ENCODE results near the gene MRI1.
"Not testable (repeated sequence)": the region's sequence is repeated elsewhere in the genome, so short reads cannot be mapped to it uniquely, and the experiment has no call there.

Gene MRI1

GRCh38 chr19:13764101-13764807, at the start of gene MRI1:
Gene MRI1 (plus strand): TSS chr19:13764522. CDS start chr19:13764589, 67 bp downstream.
- peak; percentile 50 to 65 for DNase-seq (ENCODE audit: low read depth in 2 of 2)

- DNase-seq (ENCODE audit: low read depth in 2 of 2) = no peak
Measured at GRCh38 chr19:13717194-13717643, 47.1 kb upstream of the MRI1 start.

- DNase-seq (ENCODE audit: low read depth in 2 of 2) = no peak
Measured at GRCh38 chr19:13718733-13719132, 45.6 kb upstream of the MRI1 start.

GRCh38 chr19:13722146-13722545, 42.2 kb upstream of the MRI1 start:
- no peak for DNase-seq (ENCODE audit: low read depth in 2 of 2)

- DNase-seq (ENCODE audit: low read depth in 2 of 2) = no peak
Measured at GRCh38 chr19:13723206-13723605, 41.1 kb upstream of the MRI1 start.

GRCh38 chr19:13726323-13726722, 38.0 kb upstream of the MRI1 start:
- DNase-seq (ENCODE audit: low read depth in 2 of 2) = no peak

GRCh38 chr19:13727798-13728197, 36.5 kb upstream of the MRI1 start:
- DNase-seq (ENCODE audit: low read depth in 2 of 2) = no peak

GRCh38 chr19:13729859-13730258, 34.5 kb upstream of the MRI1 start:
- no peak for DNase-seq (ENCODE audit: low read depth in 2 of 2)

- peak; percentile 89 to 94 for DNase-seq (ENCODE audit: low read depth in 2 of 2)
Measured at GRCh38 chr19:13731147-13731964, 33.0 kb upstream of the MRI1 start.

GRCh38 chr19:13732337-13732736, 32.0 kb upstream of the MRI1 start:
- no peak for DNase-seq (ENCODE audit: low read depth in 2 of 2)

- DNase-seq (ENCODE audit: low read depth in 2 of 2) = no peak
Measured at GRCh38 chr19:13734751-13735150, 29.6 kb upstream of the MRI1 start.

GRCh38 chr19:13738073-13738472, 26.2 kb upstream of the MRI1 start:
- DNase-seq (ENCODE audit: low read depth in 2 of 2) = no peak

GRCh38 chr19:13741893-13742292, 22.4 kb upstream of the MRI1 start:
- DNase-seq (ENCODE audit: low read depth in 2 of 2) = no peak

GRCh38 chr19:13742756-13743155, 21.6 kb upstream of the MRI1 start:
- DNase-seq (ENCODE audit: low read depth in 2 of 2) = no peak

GRCh38 chr19:13744174-13744573, 20.1 kb upstream of the MRI1 start:
- no peak for DNase-seq (ENCODE audit: low read depth in 2 of 2)

GRCh38 chr19:13747098-13747453, 17.2 kb upstream of the MRI1 start:
- no peak for DNase-seq (ENCODE audit: low read depth in 2 of 2)

- no peak for DNase-seq (ENCODE audit: low read depth in 2 of 2)
Measured at GRCh38 chr19:13748169-13748828, 16.0 kb upstream of the MRI1 start.

GRCh38 chr19:13751436-13751835, 12.9 kb upstream of the MRI1 start:
- no peak for DNase-seq (ENCODE audit: low read depth in 2 of 2)

GRCh38 chr19:13753622-13754021, 10.7 kb upstream of the MRI1 start:
- not testable (repeated sequence) for DNase-seq (ENCODE audit: low read depth in 2 of 2)

- no peak for DNase-seq (ENCODE audit: low read depth in 2 of 2)
Measured at GRCh38 chr19:13756210-13756609, 8.1 kb upstream of the MRI1 start.

- no peak for DNase-seq (ENCODE audit: low read depth in 2 of 2)
Measured at GRCh38 chr19:13757805-13758772, 6.2 kb upstream of the MRI1 start.
